ENCODE measurements around the gene LRCH4.
"Not testable (repeated sequence)": the region's sequence is repeated elsewhere in the genome, so short reads cannot be mapped to it uniquely, and the experiment has no call there.

LRCH4 gene

GRCh38 chr7:100568896-100569844, 16.8 kb downstream of the LRCH4 start:
- in situ Hi-C loops (cut with HindIII; ENCODE audit: low sequenced_read_pairs): no loop called here

GRCh38 chr7:100568176-100568895, 17.6 kb downstream of the LRCH4 start:
- in situ Hi-C loops (cut with HindIII; ENCODE audit: low sequenced_read_pairs): no loop called here

GRCh38 chr7:100567751-100568175, 18.2 kb downstream of the LRCH4 start:
- in situ Hi-C loops (cut with HindIII; ENCODE audit: low sequenced_read_pairs): no loop called here

- in situ Hi-C loops (cut with HindIII; ENCODE audit: low sequenced_read_pairs): no loop called here
Measured at GRCh38 chr7:100567031-100567730, 18.7 kb downstream of the LRCH4 start.

GRCh38 chr7:100566018-100566531, 19.9 kb downstream of the LRCH4 start:
- in situ Hi-C loops (cut with HindIII; ENCODE audit: low sequenced_read_pairs): no loop called here

- in situ Hi-C loops (cut with HindIII; ENCODE audit: low sequenced_read_pairs): no loop called here
Measured at GRCh38 chr7:100565133-100565571, 20.8 kb downstream of the LRCH4 start.

GRCh38 chr7:100564405-100564804, 21.5 kb downstream of the LRCH4 start:
- in situ Hi-C loops (cut with HindIII; ENCODE audit: low sequenced_read_pairs): not testable (repeated sequence)

GRCh38 chr7:100563809-100564400, 22.0 kb downstream of the LRCH4 start:
- in situ Hi-C loops (cut with HindIII; ENCODE audit: low sequenced_read_pairs): no loop called here

- in situ Hi-C loops (cut with HindIII; ENCODE audit: low sequenced_read_pairs): no loop called here
Measured at GRCh38 chr7:100563100-100563564, 22.8 kb downstream of the LRCH4 start.

- in situ Hi-C loops (cut with HindIII; ENCODE audit: low sequenced_read_pairs): no loop called here
Measured at GRCh38 chr7:100562195-100563099, 23.5 kb downstream of the LRCH4 start.

- in situ Hi-C loops (cut with HindIII; ENCODE audit: low sequenced_read_pairs): no loop called here
Measured at GRCh38 chr7:100561491-100562194, 24.3 kb downstream of the LRCH4 start.

GRCh38 chr7:100559127-100559526, 26.8 kb downstream of the LRCH4 start:
- in situ Hi-C loops (cut with HindIII; ENCODE audit: low sequenced_read_pairs): no loop called here

GRCh38 chr7:100556541-100556940, 29.4 kb downstream of the LRCH4 start:
- in situ Hi-C loops (cut with HindIII; ENCODE audit: low sequenced_read_pairs): no loop called here

- in situ Hi-C loops (cut with HindIII; ENCODE audit: low sequenced_read_pairs): no loop called here
Measured at GRCh38 chr7:100555701-100556100, 30.2 kb downstream of the LRCH4 start.

GRCh38 chr7:100553032-100553431, 32.9 kb downstream of the LRCH4 start:
- in situ Hi-C loops (cut with HindIII; ENCODE audit: low sequenced_read_pairs): no loop called here

GRCh38 chr7:100552532-100552931, 33.4 kb downstream of the LRCH4 start:
- in situ Hi-C loops (cut with HindIII; ENCODE audit: low sequenced_read_pairs): no loop called here

- in situ Hi-C loops (cut with HindIII; ENCODE audit: low sequenced_read_pairs): loop anchor here (5.0 kb wide), 1 partner anchor 49 kb away; no protein-coding TSS in a partner anchor
Measured at GRCh38 chr7:100548446-100548845, 37.5 kb downstream of the LRCH4 start.

GRCh38 chr7:100547872-100548271, 38.1 kb downstream of the LRCH4 start:
- in situ Hi-C loops (cut with HindIII; ENCODE audit: low sequenced_read_pairs): loop anchor here (5.0 kb wide), 1 partner anchor 49 kb away; no protein-coding TSS in a partner anchor
